Left ventricle myocardium inferior (tissue), 1 donor: Measurements from ENCODE around the gene EPHX1. TPM values are rescaled to one million over a fixed set of nuclear protein-coding genes. Genes with fewer than 3 reads are reported as not detected.

Experiments used
- DNase-seq: peaks from one replicate; pipeline ENCODE4 v3.0.0-alpha.2; 2020
- H3K27ac ChIP-seq: fragments of 200-600 bp; replicated peaks from 2 replicates; pipeline ENCODE4 v1.8.0; 2021
- H3K27me3 ChIP-seq: fragments of 200-600 bp; 2 replicates; pipeline ENCODE4 v1.8.0; 2021; ENCODE audit warnings: low read depth
- H3K36me3 ChIP-seq: fragments of 200-600 bp; 2 replicates; pipeline ENCODE4 v1.8.0; 2021
- H3K4me1 ChIP-seq: fragments of 200-600 bp; 2 replicates; pipeline ENCODE4 v1.8.0; 2021
- H3K4me3 ChIP-seq: fragments of 200-600 bp; 2 replicates; pipeline ENCODE4 v1.8.0; 2021; ENCODE audit warnings: mild to moderate bottlenecking, moderate library complexity
- H3K9me3 ChIP-seq: fragments of 200-600 bp; replicated peaks from 2 replicates; pipeline ENCODE4 v1.8.0; 2021
- intact Hi-C: fragments of 100-400 bp; cut with micrococcal nuclease; formaldehyde crosslinking; loops from one replicate; pipeline ENCODE4 v1.11.0; 2022
- total RNA-seq: library from RNA; stranded (reverse); fragmentation: NEBNext Ultra II Directional; extraction: Animal tissue kit (Norgen Biotek cat#: 25700); gene quantifications from one replicate; pipeline ENCODE4 v1.2.1, GENCODE V29; 2021
- TF ChIP-seq, protein P1 (sequence below): fragments of 200-600 bp; IDR thresholded peaks from 2 replicates; pipeline ENCODE4 v1.8.0; 2021; ENCODE audit warnings: antibody characterized with exemption, mild to moderate bottlenecking, borderline replicate concordance
- donor health status: DM: no; HTN: yes; CAD: no; lungs with severe emphysema.

Gene EPHX1
- total RNA-seq, 1 donor from 2014 or later: 49.7 TPM

- TF ChIP-seq, protein P1, sequence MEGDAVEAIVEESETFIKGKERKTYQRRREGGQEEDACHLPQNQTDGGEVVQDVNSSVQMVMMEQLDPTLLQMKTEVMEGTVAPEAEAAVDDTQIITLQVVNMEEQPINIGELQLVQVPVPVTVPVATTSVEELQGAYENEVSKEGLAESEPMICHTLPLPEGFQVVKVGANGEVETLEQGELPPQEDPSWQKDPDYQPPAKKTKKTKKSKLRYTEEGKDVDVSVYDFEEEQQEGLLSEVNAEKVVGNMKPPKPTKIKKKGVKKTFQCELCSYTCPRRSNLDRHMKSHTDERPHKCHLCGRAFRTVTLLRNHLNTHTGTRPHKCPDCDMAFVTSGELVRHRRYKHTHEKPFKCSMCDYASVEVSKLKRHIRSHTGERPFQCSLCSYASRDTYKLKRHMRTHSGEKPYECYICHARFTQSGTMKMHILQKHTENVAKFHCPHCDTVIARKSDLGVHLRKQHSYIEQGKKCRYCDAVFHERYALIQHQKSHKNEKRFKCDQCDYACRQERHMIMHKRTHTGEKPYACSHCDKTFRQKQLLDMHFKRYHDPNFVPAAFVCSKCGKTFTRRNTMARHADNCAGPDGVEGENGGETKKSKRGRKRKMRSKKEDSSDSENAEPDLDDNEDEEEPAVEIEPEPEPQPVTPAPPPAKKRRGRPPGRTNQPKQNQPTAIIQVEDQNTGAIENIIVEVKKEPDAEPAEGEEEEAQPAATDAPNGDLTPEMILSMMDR: no peak
- Histone ChIP-seq H3K36me3 (no peaks in the 10 kb centered on the region), H3K27me3 (peaks cover 15% of the 10 kb centered on the region), H3K4me3 (no peak overlapping the region), H3K9me3 (no peaks in the 10 kb centered on the region), H3K27ac (no peak overlapping the region), H3K4me1 (peaks cover 5% of the 10 kb centered on the region)
- intact Hi-C loops: no loop called here
- DNase-seq: no peak
Measured at GRCh38 chr1:225888289-225888897, 78.5 kb downstream of the EPHX1 start.

DNA sequence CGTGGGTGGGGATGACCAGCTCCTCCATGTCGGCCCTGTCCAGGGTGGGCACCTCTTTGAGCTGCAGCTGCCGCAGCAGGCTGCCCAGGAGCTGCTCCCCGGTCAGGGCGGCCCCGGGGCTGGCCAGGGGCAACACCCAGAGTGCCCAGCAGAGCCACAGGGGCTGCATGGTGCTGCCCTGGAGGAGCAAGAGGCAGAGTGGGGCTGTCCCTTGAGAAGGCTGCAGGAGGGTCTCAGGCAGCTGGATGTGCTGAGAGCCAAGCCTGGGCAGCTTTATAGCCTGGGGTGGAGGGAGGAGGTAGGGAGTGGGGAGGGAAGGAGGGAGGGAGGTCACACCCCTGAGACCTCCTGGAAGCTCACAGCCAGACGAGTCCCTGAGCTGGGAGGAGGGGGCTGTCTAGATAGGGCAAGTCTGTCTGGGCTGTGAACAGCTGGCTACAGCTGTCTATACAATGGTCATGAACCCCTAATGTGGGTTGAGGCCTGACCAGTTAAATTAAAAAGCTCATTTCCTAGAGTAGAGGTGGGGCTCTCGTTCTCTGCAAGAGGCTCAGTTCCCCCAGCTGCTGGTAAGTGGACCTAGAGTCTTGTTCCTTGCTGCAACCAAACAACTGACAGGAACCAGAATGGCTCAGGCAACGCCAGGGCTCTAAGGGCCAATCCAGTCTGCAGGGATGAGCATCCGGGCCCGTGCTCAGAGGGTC, 79.1 kb downstream of the EPHX1 start, which contains the start of gene LEFTY1:
TSS of gene LEFTY1 (minus strand) at position 249 of the 704 bp plus-strand sequence. CDS start at position 169, 80 bp downstream.
- Histone ChIP-seq H3K27me3 (peaks cover 15% of the 10 kb centered on the region), H3K36me3 (no peaks in the 10 kb centered on the region), H3K9me3 (no peaks in the 10 kb centered on the region), H3K27ac (no peak within 1 kb of the TSS), H3K4me1 (no peaks in the 10 kb centered on the region), H3K4me3 (no peak within 1 kb of the TSS)
- DNase-seq: no peak
- TF ChIP-seq, protein P1: no peak
- intact Hi-C loops: no loop called here

DNA sequence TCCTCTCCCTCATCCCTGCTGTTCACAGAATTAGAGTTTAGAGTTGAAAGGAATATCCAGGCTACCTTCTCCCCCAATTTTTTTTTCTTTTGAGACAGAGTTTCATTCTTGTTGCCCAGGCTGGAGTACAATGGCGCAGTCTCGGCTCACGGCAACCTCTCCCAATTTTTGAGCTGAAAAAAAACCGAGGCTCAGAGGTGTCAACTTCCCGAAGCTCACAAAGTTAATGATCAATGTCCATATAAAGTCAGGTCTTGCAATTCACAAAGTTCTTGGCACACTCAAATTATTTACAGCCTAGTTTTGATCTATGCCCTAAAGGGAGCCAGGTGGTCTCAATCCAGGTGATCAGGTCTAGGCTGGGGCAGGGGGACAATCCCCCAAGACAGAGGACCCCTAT, 79.8 kb downstream of the EPHX1 start:
- Histone ChIP-seq H3K27me3 (peaks cover 15% of the 10 kb centered on the region), H3K36me3 (no peaks in the 10 kb centered on the region), H3K9me3 (no peaks in the 10 kb centered on the region), H3K4me1 (no peaks in the 10 kb centered on the region), H3K27ac (no peak overlapping the region), H3K4me3 (no peak overlapping the region)
- intact Hi-C loops: no loop called here
- DNase-seq: no peak
- TF ChIP-seq, protein P1: no peak

DNA sequence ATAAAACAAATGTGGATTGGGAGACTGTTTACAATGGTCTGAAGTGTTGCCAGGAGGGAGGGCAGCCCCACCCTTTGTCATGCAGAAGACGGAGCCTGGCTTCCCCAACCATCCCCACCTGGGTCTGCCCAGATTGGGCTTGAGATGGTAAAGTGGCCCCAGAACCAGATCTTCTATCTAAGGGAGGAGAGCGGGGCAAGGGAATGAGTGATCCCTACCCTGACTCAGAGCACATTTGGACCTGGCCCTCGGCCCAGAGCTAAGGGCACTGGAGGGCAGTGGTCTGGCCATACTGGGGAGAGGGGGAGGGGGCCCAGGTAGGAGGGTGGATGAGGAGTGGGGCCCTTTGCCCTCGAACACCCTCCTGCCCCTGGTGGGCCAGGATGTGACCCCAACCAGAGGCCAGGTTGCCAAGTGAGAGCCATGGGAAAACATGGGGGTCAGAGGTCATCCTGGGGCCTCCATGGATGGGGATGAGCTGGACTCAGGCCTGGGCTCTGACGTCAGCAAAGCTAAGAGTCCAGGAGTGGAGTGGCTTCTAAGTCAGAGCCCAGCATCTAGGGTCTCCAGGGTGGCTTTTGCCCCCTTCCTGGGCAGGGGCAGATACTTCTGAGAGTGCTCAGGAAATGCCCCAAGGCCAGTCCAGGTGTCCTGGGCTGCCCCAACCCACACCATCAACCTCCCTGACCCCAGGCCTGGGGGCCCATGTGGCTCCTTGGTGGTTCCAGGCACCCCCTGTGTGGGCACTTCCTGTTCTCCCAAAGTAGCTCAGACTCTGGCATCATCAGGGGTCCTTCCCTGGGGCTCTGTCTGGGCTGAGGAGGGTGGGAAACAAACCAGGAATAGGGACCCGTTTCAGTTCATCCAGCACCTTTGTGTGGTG, 80.7 kb downstream of the EPHX1 start:
- Histone ChIP-seq H3K4me3 (no peak overlapping the region), H3K27me3 (peaks cover 15% of the 10 kb centered on the region), H3K27ac (no peak overlapping the region), H3K4me1 (no peaks in the 10 kb centered on the region), H3K9me3 (no peaks in the 10 kb centered on the region), H3K36me3 (no peaks in the 10 kb centered on the region)
- TF ChIP-seq, protein P1: no peak
- no peak for DNase-seq
- intact Hi-C loops: no loop called here

GRCh38 chr1:225891229-225891972, 81.5 kb downstream of the EPHX1 start:
- Histone ChIP-seq H3K36me3 (no peaks in the 10 kb centered on the region), H3K4me3 (no peak overlapping the region), H3K27ac (no peak overlapping the region), H3K4me1 (no peaks in the 10 kb centered on the region), H3K27me3 (peaks cover 15% of the 10 kb centered on the region), H3K9me3 (no peaks in the 10 kb centered on the region)
- intact Hi-C loops: no loop called here
- DNase-seq: no peak
- TF ChIP-seq, protein P1: no peak
